NK-92 (cell line): ENCODE measurements around the gene ROBO1.
"Not testable (repeated sequence)": the region's sequence is repeated elsewhere in the genome, so short reads cannot be mapped to it uniquely, and the experiment has no call there.

Experiments
- DNase-seq: peaks from one replicate; lab custom pipeline; 2025; ENCODE audit not compliant: unreplicated experiment; lab: John Stamatoyannopoulos, UW

The ROBO1 gene

DNA sequence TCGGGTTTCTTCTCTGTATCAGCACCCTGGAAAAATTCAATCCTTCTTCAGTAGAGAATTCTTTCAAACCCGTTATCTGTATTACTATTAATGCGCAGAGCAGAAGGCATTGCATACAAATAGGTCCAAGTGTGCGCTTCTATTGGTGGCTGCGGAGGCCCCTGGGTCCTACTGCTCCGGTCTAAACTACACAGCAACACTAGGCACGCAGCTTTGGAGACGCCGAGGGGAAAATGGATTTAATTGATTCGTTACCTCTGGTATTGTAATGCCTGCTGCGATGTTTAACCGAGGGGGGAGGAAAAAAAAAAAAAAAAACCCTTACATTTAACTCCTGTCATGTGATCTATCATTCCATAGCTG, at the start of gene ROBO1:
ROBO1 (minus strand) TSS at position 94 of the 363 bp plus-strand sequence.
- DNase-seq, result no peak

DNA sequence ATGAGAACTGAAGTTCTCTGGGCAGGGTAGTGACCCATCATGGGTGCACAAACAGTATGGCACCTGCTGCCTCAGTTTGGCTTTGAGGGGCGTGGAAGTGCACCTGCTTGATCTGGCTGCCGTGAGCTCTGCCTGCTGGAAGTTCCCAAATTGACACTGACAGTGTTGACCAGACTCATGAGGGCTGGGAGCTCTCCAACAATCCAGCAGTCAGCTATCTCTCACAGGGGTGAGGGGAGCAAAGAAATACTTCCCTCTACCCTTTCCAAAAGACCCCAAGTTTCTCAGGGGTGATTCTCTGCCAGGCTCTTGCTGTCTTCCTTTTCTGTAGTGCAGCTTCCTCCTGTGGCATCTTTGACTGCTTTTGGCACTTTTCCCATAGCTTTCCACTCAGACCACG, 49.4 kb upstream of the ROBO1 start:
- DNase-seq, result no peak

DNA sequence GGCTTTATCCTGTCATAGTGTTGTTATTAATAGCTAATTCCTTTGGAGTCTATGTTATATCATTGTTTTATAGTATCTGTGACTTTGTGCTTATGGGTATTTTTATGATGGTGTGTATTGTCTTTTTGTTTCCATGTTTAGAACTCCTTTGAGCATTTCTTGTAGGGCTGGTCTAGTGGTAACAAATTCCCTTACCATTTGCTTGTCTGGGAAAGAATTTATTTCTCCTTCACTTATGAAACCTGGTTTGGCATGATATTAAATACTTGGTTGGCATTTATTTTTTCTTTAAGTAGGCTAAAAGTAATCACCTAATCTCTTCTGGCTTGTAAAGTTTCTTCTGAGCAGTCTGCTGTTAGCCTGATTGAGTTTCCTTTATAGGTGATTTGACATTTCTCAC, 47.7 kb upstream of the ROBO1 start:
- DNase-seq, result no peak

DNA sequence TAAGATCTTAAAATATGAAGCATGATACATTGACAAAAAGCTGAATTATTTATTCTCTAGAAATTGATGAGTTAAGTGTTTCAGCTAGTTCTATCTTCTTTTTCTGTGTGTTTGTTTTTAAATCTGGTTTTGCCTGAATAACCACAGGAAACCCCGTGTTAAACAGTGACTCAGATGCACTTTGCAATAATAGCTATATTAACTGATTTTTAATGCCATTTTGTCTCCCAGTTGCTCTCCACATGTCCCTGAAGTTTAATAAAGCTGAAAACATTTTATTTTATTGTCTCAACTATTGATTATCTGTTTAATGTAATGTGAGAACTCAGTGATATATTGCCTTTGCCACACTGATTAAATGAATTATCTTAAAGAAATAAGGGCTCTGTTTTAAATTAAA, 42.8 kb upstream of the ROBO1 start:
- no peak for DNase-seq

DNA sequence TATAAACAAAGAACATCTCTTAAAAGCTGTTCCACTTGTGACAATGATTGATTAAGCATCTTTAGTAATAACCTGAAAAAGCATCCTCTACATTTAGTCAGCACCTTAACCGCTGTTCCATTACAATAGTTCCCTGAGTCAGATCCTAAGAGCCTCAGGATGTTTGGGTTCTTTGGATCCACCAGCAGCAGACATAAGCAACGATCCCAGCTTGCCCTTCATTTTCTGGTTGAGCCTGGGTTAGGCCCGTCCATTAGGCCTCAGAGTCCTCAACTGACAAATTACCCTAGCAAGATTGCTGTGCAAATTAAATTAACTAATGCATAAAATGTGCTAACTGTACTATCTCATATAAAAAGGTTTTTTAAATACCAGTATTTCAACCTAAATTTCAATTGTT, 42.3 kb upstream of the ROBO1 start:
- DNase-seq, result no peak

DNA sequence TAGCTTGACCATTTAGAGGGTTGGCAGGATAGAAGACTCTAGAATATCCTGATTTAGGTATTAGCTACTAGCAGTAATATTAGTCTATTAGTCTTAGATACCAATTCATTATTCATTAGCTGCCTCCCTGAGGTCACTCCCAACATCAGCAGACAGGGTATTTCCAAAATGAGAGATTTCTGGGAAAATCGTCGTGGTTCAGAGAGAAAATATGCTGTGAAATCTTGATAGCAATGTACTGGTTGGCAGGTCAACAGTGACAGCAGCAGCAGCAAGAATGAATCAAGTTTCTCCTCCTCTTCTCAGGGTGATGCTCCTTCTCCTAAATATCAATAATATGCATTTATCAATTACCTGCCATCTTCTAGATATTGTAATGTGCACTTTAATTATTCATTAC, 41.3 kb upstream of the ROBO1 start:
- DNase-seq, result no peak

DNA sequence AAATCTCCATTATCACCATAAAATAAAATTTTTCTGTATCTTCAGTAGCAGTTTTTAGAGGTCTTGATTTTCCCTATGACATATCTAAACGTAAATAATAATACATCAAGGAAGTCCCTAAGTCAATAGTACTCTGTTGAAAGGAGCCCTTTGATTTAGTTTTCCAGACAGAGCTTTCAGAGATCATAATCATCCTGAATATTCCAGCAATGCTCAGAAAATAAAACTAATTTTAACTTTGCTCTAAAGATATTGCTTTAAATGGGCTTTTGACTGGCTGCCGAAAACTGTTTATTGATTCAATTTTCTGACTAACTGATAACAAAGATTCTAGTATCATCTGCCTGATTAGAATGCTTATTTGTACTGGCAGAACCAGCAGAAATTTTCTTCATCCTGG, 40.7 kb upstream of the ROBO1 start:
- no peak for DNase-seq

DNA sequence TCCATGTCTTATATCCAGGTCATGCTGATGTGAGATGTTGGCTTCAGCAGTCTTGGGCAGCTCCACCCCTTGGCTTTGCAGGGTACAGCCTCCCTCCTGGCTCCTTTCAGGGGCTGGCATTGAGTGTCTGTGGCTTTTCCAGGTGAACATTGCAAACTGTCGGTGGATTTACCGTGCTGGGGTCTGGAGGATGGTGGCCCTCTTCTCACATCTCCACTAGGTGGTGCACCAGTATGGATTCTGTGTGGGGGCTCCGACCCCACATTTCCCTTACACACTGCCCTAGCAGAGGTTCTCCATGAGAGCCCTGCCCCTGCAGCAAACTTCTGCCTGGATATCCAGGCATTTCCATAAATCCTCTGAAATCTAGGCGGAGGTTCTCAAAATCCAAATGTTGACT, 22.4 kb upstream of the ROBO1 start:
- DNase-seq, result not testable (repeated sequence)

DNA sequence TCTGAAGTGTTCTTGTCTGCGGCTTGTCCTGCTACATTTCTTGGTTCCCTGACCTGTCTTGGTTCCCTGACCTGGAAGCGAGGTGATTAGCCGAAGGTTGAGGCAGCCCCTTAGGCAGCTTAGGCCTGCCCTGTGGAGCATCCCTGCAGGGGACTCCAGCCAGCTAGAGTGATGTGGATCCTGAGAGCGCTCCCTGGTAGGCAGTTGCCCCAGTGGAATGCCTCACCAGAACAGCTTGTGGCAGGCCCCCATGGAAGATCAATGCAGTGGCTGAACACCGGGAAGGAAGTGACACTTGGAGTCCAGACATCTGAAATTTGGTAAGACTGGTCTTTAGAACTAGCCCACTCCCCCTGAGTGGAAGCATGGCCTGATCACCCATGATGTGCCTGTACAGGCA, 5.5 kb upstream of the ROBO1 start:
- no peak for DNase-seq

DNA sequence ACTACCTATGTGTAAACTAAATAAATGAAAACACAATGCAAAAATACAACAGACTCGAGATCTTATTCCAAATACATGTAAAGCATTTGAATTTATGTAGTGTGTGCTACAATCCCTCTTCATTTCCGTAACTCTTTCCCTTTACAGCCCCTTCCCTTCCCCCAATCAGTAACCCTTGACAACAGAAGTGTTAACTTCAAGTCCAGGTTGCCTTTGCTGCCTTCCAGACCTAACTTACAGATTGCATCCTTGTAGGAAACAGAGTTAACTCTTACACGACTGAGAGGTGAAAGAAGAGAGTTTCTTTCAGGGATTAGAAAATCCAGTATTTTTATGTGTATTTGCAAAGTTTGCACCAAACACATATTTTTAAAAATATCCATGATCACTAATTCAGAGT, 1.4 kb upstream of the ROBO1 start:
- no peak for DNase-seq

DNA sequence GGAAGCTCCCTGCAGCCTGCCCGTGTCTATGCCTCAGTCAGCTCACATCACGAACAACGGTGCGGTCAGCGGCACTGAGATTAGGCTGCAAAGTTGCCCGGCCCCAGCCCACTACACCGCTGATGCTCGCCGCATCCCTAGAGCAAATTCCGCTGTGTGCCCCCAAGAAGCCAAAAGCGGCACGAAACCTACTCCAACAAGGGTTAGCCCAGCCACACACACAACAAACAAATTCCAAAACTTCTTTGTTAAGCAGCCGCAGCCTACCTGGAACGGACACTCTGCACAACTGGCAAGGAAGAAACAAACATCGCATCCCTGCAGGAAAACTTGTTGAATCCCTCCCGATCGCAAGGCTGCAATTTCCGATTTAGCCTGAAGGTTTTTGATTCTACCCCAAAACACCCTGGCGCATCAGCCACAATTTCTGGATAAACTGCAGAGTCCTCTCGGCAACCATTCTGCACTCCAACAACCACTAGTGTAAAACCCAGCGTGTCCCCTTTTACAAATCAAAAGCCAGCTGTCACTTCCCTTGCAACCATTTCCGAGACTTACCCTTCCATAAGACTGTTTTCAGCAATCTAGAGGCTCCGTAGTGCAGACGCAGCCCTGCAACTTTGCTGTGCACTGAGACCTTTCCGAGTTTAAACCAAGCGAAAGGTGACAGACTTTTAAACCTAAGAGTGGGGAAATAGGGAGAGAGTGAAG, 449 bp downstream of the ROBO1 start:
- DNase-seq, result no peak

DNA sequence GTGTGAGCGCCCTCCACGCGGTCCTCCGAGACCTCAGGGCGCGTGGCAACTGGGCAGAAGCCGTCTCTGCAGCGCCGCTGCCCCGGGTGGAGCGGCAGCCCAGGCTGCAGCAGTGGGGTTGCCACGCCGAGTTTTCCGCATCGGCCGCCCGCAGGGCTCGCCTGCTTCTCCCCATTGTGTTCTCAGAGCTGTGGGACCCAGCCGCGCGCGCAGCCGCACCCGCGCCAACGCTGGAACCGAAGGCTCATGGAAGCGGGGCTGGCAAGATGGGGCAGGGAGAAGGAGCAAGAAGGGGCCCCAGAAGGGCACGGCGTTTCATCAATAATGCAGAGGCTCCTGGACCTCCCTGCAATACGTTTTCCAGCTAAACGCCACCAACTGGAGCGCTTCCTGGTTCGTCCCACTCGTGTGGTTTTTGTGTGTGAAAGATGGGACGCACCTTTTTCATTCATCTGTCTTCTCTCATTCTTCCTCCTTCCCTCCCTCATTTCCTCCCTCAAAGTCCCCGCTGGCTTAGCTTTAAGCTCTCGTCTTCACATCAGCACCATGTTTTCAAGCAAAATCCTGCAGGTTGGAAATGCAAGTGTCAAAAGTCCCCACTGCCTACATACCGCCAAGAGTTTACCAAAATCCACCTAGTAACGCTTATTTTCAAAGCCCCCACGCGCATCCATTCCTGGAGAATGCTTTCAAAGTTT, 1.2 kb downstream of the ROBO1 start:
- DNase-seq, result no peak

DNA sequence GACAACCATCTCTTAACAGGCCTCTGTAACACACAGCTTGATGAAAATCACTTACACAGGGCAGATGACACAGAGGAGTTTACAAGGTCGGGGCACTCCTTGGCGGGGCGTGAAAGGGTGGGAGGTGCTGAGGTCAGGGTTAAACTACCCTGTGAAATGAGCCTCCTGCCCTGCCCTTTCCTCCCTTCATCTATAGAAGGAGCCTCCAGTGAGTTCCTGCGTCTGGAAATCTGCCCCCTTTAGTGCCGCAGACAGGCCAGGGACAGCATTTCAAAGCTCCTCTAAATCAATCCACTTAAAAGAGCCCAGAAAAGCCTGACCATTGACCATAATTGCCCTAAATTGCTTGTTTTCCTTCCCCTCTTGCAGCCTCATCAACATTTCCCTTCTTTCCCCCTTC, 1.9 kb downstream of the ROBO1 start:
- no peak for DNase-seq

DNA sequence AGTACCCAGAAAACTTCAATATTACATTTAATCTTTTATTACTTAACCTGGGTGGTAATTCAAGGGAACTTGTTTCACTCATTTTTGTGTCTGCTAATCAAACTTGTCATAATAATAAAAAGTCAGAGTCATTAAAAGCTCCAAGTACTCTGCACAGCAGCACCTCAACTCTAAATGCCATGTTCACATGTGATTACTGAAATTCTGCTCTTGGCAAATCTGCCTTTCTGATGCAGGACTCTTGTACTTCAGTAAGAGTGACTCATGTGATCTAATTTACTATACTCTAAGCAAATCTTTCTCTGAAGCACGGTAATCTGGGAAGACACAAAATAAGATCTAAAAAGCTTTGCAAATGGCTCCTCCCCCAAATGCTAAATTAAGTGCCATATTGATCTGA, 6.4 kb downstream of the ROBO1 start:
- no peak for DNase-seq

DNA sequence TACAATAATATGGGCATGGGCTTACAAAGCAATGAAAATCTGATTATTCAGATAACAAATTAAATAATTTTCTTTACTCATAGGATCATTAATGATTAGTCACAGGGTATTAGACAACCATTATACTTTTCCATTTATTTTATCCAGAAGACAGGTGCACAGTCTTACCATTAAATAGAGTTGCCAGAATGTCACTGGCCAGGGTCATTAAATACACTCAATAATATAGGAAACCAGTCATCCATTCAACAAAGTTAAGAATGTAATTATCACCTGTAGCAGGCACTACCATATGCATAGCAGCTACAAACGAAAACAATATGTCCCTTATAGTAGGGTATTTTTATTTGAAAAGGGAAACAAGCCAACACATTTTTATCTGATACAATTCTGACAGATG, 16.1 kb downstream of the ROBO1 start:
- DNase-seq, result no peak

DNA sequence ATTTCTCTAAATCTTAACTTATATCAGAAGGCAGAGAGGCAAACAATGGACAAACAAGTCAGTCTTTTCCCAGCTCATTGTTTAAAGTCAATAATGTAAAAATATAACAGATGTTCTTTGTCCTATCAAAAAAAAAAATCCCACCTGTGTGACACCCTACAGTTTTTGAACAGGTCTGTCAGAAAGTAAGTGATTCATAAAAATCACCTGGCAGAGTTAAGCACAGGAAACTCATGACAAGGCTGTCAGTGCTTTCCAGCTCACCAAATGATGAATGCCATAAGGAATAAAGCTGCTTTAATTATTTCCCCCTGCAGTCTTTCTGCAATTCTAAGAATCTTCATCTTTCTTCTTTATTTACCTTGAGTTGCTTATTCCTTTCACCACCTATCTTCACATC, 30.3 kb downstream of the ROBO1 start:
- no peak for DNase-seq

DNA sequence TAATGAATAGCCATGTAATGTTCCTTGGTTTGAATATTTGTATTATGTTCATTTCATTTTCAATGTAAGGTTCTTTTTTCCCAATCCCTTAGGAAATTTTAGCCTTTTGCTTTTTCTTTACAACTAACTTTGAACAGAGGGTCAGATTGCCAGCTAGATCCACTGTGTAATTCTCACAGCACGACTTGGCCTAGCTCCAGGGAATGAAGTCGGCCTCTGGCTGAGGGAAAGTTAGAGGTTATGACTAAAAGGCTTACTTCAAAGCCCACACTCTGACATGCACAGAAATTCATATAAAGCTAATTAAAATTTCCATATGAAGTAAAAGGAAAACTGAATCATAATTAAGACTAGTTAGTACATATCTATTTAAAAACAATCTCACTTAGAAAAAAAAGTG, 38.7 kb downstream of the ROBO1 start:
- no peak for DNase-seq

DNA sequence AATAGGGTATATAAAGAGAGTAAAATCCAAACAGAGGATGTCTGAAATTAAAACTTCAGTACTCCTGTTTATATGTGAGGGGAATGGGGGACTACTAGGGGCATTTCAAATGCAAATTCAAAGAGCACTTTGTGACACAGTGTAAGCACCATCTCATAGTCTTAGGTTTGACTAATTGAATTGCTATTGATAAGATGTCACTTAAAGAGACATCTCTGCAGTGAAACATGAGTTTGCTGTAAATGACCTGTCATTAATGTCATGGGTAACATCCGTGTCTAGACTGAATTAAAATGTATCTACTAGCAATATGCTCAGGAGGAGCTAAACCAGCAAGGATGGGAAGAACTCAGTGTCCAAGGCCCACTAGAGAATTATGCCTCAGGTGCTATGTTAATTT, 41.0 kb downstream of the ROBO1 start:
- no peak for DNase-seq

DNA sequence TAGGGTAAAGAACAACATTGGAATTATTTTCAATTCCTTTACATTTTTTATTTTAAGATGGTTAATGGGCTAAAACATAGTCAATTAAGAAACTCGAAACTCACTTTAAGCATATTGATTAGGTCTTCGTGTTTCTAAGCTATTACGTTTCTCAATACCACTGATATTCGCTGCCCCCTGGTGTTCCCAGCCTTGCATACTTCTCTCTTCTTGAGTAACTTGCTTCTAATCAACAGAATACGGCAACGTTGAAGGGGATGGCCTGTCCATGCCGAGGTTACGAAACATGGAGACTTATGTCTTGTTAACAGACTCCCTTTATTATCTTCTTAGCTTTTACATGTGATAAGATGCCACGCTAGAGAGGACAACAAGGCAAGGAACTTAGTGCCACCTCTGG, 43.6 kb downstream of the ROBO1 start:
- no peak for DNase-seq

DNA sequence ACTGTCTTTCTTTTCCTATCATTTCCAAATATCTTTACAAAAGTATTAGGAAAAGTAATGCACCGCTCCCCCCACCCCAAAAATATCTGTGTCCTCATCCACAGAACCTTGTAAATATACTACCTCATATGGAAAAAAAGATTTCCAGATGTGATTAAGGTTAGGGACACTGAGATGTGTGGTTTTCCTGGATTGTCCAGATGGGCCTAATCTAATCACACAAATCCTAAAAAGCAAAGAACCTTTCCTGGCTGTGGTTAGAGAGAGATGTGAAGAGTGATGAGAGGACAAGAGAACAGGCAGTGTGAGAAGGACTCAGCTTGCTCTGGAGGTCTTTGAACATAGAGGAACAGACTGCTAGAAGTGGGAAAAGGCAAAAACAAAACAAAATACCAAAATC, 77.7 kb downstream of the ROBO1 start:
- DNase-seq, result no peak

DNA sequence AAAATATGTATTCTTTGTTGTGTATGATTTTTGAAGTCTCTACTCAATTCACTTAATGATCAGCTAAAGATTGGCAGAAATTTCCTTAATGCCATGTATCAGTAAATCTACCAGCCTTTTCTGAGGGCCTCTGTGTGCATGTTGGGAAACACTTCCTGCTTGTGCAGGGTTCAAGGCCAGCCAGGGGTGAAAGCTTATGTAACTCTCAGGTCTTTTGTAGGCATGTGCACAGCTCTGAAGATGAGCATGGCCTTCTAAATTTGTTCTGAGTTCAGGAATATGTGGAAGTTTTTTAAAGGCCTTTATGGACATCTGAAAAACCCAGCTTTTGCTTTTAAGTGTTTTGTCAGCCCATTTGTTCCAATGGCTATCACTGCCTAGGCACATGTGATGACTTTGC, 82.7 kb downstream of the ROBO1 start:
- no peak for DNase-seq

DNA sequence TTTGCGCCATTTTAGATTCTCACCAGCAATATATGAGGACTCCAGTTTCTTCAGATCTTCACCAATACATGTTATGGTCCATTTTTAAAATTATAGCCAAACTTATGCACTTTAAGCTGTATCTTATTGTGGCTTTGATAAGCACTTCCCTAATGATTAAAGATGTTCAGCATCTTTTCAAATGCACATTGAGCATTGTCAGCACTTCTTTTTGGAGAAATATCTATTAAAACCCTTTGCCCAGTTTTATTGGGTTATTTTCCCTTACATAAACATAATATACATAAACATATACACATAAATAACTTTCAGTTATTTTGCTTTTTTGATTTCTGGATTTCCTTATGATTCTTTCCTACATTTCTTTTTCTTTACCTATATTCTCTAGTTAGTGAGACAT, 83.8 kb downstream of the ROBO1 start:
- no peak for DNase-seq

DNA sequence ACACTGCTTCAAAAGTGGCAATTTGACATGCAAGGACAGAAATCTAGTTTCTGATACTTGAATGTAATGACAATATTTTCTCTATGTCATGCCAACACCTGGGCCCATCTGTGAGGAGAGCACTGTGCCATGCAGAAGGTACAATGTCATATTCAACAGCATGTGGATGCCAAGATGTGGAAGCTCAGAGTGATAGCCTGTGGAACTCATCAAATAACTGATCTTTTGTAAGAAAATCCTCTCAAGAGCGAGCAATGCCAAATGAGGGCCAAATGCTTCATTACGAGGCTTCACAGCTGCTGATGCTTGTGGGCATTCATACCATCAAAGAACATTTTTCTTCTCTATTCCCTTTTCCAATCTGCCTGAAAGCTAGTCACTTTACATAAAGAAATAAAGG, 95.1 kb downstream of the ROBO1 start:
- no peak for DNase-seq
